Measurements from ENCODE around the gene CCT3. TPM values are rescaled to one million over a fixed set of nuclear protein-coding genes. Genes with fewer than 3 reads are reported as not detected.

Gene CCT3
- total RNA-seq, 2 experiments from 2014 or later, result 379 to 388 TPM

- intact Hi-C loops (cut with micrococcal nuclease), result no loop called here
- DNase-seq (no peak), ATAC-seq (no peak)
- H3K9me3 Mint-ChIP-seq, result no peaks in the 10 kb centered on the region
- ChIA-PET CTCF (interaction anchor here (1.3 to 6.1 kb wide), 8 partner anchors 11 to 142 kb away, joined by 3 to 24 read pairs (median 4); partner anchors contain the start of genes CCT3 and GLMP), POLR2A (interaction anchor here (0.7 to 5.1 kb wide), 13 partner anchors 9 to 468 kb away, joined by 3 to 50 read pairs (median 5); partner anchors contain the start of genes CCT3 and TSACC)
- peaks cover 22% of the 10 kb centered on the region for H3K36me3 Mint-ChIP-seq (ENCODE audit: low read depth)
- no peak for TF ChIP-seq CTCF (IDR thresholded peaks at IDR 0.05)
- no peaks in the 10 kb centered on the region for H3K27me3 Mint-ChIP-seq
- H3K4me1 Mint-ChIP-seq (ENCODE audit: low read depth), result peaks cover 32% of the 10 kb centered on the region
- peak within 1 kb of the TSS; percentile 94 for H3K27ac Mint-ChIP-seq
- peak within 1 kb of the TSS; percentile 99 for H3K4me3 Mint-ChIP-seq
These were observed 54.0 kb downstream of the CCT3 start, which contains the start of gene TMEM79 for GRCh38 chr1:156284112-156284511. Gene TMEM79 (plus strand): TSS chr1:156284325. CDS start chr1:156285227, 902 bp downstream.

GRCh38 chr1:156283521-156283920, 54.6 kb downstream of the CCT3 start:
- Mint-ChIP-seq H3K36me3 (ENCODE audit: low read depth) (peaks cover 22% of the 10 kb centered on the region), H3K4me3 (peak overlapping the region; percentile 99), H3K4me1 (ENCODE audit: low read depth) (peaks cover 32% of the 10 kb centered on the region), H3K27ac (peak overlapping the region; percentile 94), H3K27me3 (no peaks in the 10 kb centered on the region), H3K9me3 (no peaks in the 10 kb centered on the region)
- ATAC-seq (no peak), DNase-seq (no peak)
- TF ChIP-seq CTCF (IDR thresholded peaks at IDR 0.05), result no peak
- CTCF ChIA-PET, result interaction anchor here (0.8 to 6.1 kb wide), 15 partner anchors 11 to 193 kb away, joined by 3 to 37 read pairs (median 5); partner anchors contain the start of genes CCT3, GLMP and PAQR6
- intact Hi-C loops (cut with micrococcal nuclease), result no loop called here
- POLR2A ChIA-PET, result interaction anchor here (0.7 to 5.1 kb wide), 20 partner anchors 9 to 469 kb away, joined by 3 to 50 read pairs (median 5); partner anchors contain the start of genes ARHGEF2, CCT3, PMF1 and TSACC

DNA sequence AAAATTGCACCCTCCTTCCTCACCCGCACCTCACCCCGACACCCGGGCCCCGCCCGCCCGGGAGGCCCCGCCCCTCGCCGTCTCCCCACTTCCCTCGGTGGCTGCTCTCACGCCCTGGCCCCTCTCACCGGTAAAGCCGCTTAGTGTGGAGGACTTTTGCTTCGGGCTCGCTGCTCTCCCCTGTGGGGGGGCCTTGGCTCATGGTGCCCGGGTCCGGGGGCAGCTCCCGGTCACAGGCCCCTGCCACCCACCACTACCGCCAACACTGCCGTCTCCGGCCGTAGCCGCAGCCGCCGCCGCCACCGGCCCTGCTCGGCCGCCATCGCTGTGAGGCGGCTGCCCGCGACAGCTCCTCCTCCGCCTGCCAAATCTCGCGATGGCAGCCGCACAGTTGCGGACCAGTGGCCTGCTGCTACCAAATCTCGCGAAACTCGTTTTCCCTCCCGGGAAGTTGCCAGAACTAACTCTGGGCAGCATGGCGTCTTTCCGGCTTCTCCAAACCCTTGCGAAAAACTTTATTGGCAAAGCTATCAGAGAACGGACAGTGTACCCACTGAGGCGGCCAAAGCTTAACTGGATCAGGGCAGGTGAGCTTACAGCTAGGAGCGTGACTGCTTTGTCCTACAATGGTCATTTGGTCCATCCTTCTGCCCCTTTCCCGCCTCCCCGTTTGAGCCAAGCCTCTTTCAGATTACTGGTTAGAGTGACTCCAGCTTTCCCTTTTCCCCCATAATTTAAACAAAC, 55.4 kb downstream of the CCT3 start, which contains the start of gene SMG5:
Gene SMG5, minus strand, starts transcription at position 347 of the 744 bp plus-strand sequence. Its CDS starts 145 bp downstream, at position 202.
- peak within 1 kb of the TSS; percentile 94 for H3K27ac Mint-ChIP-seq
- H3K27me3 Mint-ChIP-seq, result no peaks in the 10 kb centered on the region
- peak within 1 kb of the TSS; percentile 99 for H3K4me3 Mint-ChIP-seq
- POLR2A ChIA-PET, result interaction anchor here (0.6 to 5.1 kb wide), 43 partner anchors 10 to 337 kb away, joined by 3 to 50 read pairs (median 3); partner anchors contain the start of genes ARHGEF2, CCT3, PMF1 and TSACC
- no peak for TF ChIP-seq CTCF (IDR thresholded peaks at IDR 0.05)
- H3K4me1 Mint-ChIP-seq (ENCODE audit: low read depth), result peaks cover 32% of the 10 kb centered on the region
- peaks cover 31% of the 10 kb centered on the region for H3K36me3 Mint-ChIP-seq (ENCODE audit: low read depth)
- DNase-seq (peak; percentile 97), ATAC-seq (peak; percentile 91)
- no peaks in the 10 kb centered on the region for H3K9me3 Mint-ChIP-seq
- intact Hi-C loops (cut with micrococcal nuclease), result no loop called here
- CTCF ChIA-PET, result interaction anchor here (0.8 to 6.1 kb wide), 18 partner anchors 10 to 293 kb away, joined by 3 to 37 read pairs (median 5); partner anchors contain the start of genes CCT3, GLMP and PAQR6

DNA sequence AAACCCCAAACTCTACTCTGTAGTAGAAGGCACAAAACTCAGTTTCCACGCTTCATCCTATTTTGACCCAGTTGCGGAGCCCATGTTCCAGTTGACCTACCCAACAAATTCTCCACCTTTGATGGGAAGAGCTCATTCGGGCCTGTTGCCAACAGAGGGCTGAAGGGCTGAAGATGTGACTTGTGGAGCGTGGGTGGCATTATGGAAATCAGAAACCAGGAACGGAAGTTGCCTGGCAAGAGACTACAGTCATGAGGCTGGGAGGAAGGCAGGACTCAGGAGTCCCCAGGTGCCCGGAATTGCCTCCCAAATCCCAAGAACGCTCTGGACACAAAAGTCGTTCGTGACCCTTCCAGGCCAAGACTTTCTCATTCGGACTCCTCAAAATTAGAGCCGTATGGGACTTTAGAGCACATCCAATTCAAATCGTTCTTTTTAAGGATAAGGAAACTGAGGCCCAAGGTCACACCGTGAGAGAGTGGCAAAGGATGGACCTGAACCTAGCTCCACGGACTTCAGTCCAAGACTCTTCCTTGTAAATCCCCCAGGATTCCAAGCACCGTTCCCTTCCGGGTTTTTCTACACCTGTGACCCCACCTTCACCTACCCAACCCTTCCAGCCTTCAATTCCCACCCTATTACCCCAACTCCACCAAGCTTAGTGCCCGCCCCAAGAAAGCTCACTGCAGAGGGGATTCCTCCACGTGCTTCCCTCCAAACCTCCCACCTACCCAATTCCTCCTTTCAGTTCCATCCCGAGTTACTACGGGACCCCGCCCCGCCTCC, 56.2 kb downstream of the CCT3 start:
- H3K27ac Mint-ChIP-seq, result peak overlapping the region; percentile 94
- H3K4me1 Mint-ChIP-seq (ENCODE audit: low read depth), result peaks cover 32% of the 10 kb centered on the region
- no peak for TF ChIP-seq CTCF (IDR thresholded peaks at IDR 0.05)
- intact Hi-C loops (cut with micrococcal nuclease), result loop anchor here (2.0 kb wide), 1 partner anchor 55 kb away; no protein-coding TSS in a partner anchor
- peak overlapping the region; percentile 99 for H3K4me3 Mint-ChIP-seq
- ChIA-PET CTCF (interaction anchor here (0.9 to 6.1 kb wide), 14 partner anchors 9 to 292 kb away, joined by 3 to 37 read pairs (median 6); partner anchors contain the start of gene CCT3), POLR2A (interaction anchor here (0.6 to 5.1 kb wide), 43 partner anchors 10 to 336 kb away, joined by 3 to 50 read pairs (median 4); partner anchors contain the start of genes ARHGEF2, CCT3, GLMP and PMF1)
- peaks cover 38% of the 10 kb centered on the region for H3K36me3 Mint-ChIP-seq (ENCODE audit: low read depth)
- no peaks in the 10 kb centered on the region for H3K27me3 Mint-ChIP-seq
- DNase-seq (peak; percentile 50), ATAC-seq (peak; percentile 5)
- H3K9me3 Mint-ChIP-seq, result no peaks in the 10 kb centered on the region
